HUDEP-2 (cell line): ENCODE results near the gene SUCLG1.
"Not testable (repeated sequence)": the region's sequence is repeated elsewhere in the genome, so short reads cannot be mapped to it uniquely, and the experiment has no call there.

ENCODE experiments used
- DNase-seq, 76 experiments: peaks; one replicate each; lab custom pipeline; 2025; ENCODE audit not compliant: unreplicated experiment in 76 of 76; lab: John Stamatoyannopoulos, UW

The SUCLG1 gene

DNA sequence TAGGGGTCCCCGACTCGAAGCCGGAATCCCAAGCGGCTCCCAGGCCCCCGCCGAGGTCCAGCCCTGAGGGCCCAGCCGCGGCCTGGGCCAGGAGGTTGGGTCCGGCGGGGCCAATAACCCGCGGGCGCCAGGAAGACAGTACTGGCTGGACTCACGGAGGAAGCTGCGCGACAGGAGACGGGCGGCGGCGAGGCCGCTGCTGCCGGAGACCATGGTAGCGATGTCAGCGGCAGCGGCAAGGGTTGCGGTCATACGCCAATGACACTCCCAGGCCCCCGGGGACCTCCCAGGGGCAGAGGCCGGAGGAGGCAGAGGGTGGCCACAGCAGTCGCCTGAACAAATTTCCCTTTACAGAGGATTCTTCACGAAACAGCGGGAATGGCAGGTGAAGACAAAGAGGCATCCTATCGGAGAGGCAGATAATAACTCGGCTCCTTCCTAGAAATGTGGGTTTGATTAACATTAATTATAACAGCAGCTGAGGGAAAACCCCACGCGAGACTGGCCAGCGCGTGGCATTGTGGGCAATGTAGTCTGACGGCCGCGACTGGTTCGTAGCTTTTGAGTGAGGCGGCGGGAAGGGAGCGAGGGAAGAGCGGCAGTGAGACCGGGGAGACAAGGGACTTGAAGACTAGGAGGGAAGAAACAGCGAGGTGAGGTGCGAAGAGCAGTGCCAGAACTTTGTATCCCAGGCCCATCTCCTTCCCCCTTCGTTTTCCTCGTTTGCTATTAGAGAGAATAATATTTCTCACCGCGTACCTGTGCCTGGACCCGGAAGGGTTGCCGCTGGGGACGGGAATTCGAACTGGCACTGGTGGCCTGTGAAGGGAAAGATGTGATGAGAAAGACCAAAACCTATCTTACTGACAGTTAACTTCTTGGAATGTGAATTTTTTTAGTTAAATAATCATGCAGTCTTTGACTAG is at the start of gene SUCLG1:
TSS of gene SUCLG1 (minus strand) at position 263 of the 926 bp plus-strand sequence. CDS start at position 252, 11 bp downstream.
- peak in 74 of 76 experiments; percentile 13 to 87 (median 70) for DNase-seq

- DNase-seq, result no peak
These were observed 39.2 kb upstream of the SUCLG1 start for GRCh38 chr2:84498150-84498799.

GRCh38 chr2:84497285-84497684 is 38.2 kb upstream of the SUCLG1 start:
- DNase-seq, result no peak

DNA sequence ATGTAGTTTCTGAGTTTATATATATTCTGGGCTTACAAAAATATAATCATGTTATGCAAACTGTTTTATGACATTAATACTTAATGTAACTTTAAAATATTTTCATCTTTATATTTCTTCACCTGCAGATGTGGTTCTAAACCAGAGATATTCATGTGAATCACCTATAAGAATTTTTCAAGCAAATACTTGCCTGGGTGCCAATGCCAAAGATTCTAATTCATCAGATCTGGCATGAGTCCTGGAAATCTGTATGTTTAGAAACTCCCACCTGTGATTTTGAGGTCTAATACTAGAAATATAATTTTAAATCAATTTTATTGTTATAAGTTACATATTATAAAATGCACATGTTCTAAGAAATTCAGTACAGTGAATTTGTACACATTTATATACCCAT is 37.3 kb upstream of the SUCLG1 start:
- DNase-seq, result no peak

- DNase-seq, result peak in 20 of 76 experiments; percentile 0 to 48 (median 22)
These were observed 36.6 kb upstream of the SUCLG1 start for GRCh38 chr2:84495539-84496146.

- DNase-seq, result no peak
These were observed 35.0 kb upstream of the SUCLG1 start for GRCh38 chr2:84494070-84494469.

GRCh38 chr2:84493514-84493913 is 34.4 kb upstream of the SUCLG1 start:
- DNase-seq, result no peak

GRCh38 chr2:84492571-84492970 is 33.5 kb upstream of the SUCLG1 start:
- DNase-seq, result no peak

GRCh38 chr2:84491741-84492140 is 32.7 kb upstream of the SUCLG1 start:
- DNase-seq, result no peak

DNA sequence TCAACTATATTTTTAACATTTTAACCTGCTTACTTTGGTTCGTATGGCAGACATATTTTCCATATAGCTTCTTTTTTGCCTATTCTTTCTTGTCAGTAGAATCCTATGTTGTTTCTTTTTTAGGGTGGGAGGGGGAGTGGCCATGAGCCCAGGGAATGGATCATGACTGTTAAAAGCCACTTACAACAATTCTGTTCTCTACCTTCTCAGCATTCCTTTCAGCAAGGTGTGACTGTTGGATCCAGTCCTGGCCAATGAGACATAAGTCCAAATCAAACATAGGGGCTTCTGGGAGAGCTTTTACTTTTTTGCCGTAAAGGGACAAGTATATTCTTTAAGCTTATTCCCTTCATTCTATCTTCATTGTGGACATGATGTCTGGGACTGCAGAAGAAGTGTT is 32.2 kb upstream of the SUCLG1 start:
- no peak for DNase-seq

GRCh38 chr2:84487298-84487996 is 28.4 kb upstream of the SUCLG1 start:
- no peak for DNase-seq

DNA sequence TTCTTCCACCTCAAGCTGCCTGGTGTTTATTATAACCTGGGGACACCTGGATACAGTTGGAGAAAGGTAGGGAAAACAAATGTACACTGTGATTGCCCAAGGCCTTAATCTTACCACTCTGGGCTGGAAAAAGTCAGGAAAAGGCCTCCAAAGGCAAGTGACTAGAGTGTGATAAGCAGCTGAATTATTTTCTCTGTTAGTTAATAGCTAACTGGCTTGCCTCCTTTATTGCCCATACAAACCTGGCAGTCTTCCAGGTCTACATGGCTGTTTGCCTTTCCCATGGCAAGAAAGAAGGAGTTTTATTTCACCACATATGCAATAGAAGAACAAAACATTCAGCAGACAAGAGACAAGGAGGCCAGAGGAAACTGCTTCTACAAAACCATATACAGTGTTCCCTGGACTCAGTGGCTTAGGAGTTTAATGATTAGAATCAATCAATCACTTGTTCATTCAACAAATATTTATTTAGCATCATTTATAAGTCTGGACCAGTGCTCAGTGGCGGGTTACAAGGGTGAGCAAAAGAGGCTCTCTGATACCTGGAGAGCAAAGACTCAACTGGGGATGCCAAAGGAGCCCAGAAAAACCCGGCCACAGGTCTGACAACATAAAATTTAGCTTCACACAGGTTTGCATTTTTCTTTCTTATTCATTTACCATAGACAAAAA is 27.5 kb upstream of the SUCLG1 start:
- no peak for DNase-seq

DNA sequence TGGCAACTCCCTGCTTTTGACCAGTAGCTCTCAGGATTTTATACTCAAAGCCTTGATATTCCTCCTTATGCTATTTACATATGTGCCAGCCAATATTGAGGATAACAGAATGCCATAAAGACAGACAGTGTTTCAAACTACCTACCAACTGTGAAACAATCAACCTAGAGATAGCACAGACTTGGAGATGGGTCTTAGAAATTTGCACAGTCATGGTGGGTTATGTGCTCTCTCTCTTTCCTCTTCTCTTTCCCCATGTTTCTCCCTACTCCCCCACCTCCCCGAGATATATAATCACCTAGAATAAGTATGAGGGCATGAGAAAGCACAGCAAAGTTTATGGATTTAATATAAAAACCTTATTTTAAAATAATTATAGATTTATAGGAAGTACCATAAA is 24.2 kb upstream of the SUCLG1 start:
- DNase-seq, result no peak

DNA sequence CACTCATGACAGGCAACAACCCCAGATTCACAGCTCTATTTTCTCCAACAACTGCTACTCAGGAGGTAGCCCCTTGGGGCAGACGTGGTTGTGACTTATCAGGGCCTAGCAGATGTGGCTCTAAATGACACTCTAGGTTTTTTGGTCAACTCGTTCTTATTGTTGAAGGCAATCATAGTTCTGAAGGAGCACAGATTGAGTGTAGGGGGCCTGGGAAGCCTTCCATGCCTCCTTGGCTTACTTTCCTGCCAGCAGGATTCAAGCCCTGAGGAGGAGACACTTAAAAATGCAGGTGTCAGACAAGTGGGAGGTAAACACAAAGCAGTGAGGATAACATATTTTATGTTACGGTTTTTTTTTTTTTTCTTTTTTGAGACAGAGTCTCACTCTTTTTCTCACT is 23.5 kb upstream of the SUCLG1 start:
- no peak for DNase-seq

GRCh38 chr2:84481702-84482101 is 22.6 kb upstream of the SUCLG1 start:
- DNase-seq, result no peak

DNA sequence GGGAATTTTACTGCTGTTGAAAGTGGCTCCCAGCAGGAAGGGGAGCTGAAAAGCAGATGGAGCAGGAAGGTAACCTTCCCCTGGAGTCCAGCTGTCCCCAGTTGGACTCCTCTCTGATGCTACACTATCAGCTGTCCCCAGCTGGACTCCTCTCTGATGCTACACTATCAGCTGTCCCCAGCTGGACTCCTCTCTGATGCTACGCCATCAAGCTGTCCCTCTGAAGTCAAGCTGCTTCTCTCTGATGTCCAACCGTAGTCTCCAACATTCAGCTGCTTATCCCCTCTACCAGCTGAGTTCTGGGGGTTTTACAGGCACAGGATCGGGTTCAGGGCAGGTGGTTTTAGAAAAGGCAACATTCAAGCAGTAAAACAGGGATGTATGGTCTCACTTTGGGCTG is 19.8 kb upstream of the SUCLG1 start:
- peak in 1 of 76 experiments; percentile 25 for DNase-seq

- DNase-seq, result no peak
These were observed 18.8 kb upstream of the SUCLG1 start for GRCh38 chr2:84477886-84478285.

- DNase-seq, result no peak
These were observed 15.1 kb upstream of the SUCLG1 start for GRCh38 chr2:84474176-84474575.

DNA sequence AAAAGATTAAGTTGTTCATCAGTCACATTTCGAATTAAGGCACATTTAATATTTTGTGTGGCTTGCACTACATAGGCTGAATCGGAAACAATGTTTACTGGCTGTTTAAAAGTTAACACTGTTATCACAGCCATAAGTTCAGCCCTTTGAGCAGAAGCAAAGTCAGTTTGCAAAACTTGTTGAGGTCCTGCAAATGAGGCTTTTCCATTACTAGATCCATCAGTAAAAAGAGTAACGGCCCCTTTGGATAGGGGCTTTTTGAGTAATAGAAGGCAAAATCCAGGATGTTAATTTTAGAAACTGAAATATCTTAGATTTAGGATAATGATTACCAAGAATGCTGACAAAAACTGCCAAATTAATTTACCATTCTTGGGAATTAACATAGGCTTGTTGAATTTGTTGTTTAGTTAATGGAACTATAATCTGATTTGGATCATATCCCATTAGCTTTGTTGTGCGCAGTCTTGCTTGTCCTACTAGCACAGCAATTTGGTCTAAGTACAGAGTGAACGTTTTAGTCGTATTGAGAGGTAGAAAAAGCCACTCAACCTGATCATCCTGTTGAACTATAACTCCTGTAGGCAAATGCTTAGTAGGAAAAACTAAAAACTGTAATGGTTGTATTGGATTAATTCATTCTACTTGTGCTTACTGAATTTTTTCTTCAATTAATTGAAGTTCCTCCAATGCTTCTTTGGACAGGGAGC is 13.9 kb upstream of the SUCLG1 start:
- no peak for DNase-seq

GRCh38 chr2:84472423-84472822 is 13.3 kb upstream of the SUCLG1 start:
- DNase-seq, result not testable (repeated sequence)
